ENCODE data around the gene VTI1A. TPM values are rescaled to one million over a fixed set of nuclear protein-coding genes. Genes with fewer than 3 reads are reported as not detected.

Gene VTI1A
- total and polyA plus RNA-seq, 2 of the 8 experiments (the other 6 are each of a cell fraction or from before 2014, with no cell fraction given): 6.0 to 20.0 TPM

- Histone ChIP-seq H3K4me3 (ENCODE audit: extremely low read depth in 1 of 4, insufficient read depth in 2 of 4, low read depth in 3 of 4, low read length in 4 of 4) (no peak overlapping the region), H3K9me3 (ENCODE audit: insufficient read depth in 2 of 2, low read depth in 1 of 2, low read length in 1 of 2) (no peaks in the 10 kb centered on the region), H3K14ac (ENCODE audit: insufficient read length) (no peak overlapping the region), H3K4ac (replicated peaks; ENCODE audit: insufficient read length, low read depth, low read length) (no peak overlapping the region), H2BK120ac (replicated peaks; ENCODE audit: low read depth, low read length) (no peak overlapping the region), H2BK20ac (ENCODE audit: low read length) (no peak overlapping the region), H4K8ac (ENCODE audit: extremely low read depth, insufficient read depth, low read length) (no peak overlapping the region), H3K27me3 (replicated peaks in 1 of 4; ENCODE audit: control insufficient read depth in 3 of 4, extremely low read depth in 1 of 4, insufficient read depth in 3 of 4, low read length in 3 of 4) (no peaks in the 10 kb centered on the region), H3K79me2 (ENCODE audit: control insufficient read depth in 1 of 2, insufficient read depth in 2 of 2, low read length in 2 of 2) (no peaks in the 10 kb centered on the region), H2AK5ac (ENCODE audit: low read depth, low read length) (no peak overlapping the region), H3K23ac (ENCODE audit: insufficient read length) (no peak overlapping the region), H4K5ac (ENCODE audit: insufficient read length, low read depth, low read length) (no peak overlapping the region), H3K18ac (ENCODE audit: extremely low read depth, low read length) (no peak overlapping the region), H3K56ac (replicated peaks; ENCODE audit: insufficient read length, low read depth, low read length) (no peak overlapping the region), H3K9ac (replicated peaks in 1 of 4; ENCODE audit: extremely low read depth in 1 of 4, low read depth in 3 of 4, low read length in 3 of 4) (no peak overlapping the region), H3K4me1 (replicated peaks in 1 of 4; ENCODE audit: control insufficient read depth in 3 of 4, insufficient read depth in 4 of 4, low read length in 3 of 4) (peaks cover 0 to 16% (median 2%) of the 10 kb centered on the region in 4 experiments; a peak in 4 of 7 replicates), H3K79me1 (ENCODE audit: low read depth, low read length) (no peaks in the 10 kb centered on the region), H3K36me3 (ENCODE audit: control insufficient read depth in 2 of 4, insufficient read depth in 4 of 4, low read length in 3 of 4) (no peaks in the 10 kb centered on the region), H3K23me2 (ENCODE audit: low read depth, low read length) (no peaks in the 10 kb centered on the region), H2BK15ac (ENCODE audit: low read length) (no peak overlapping the region), H4K20me1 (replicated peaks in 1 of 2; ENCODE audit: control insufficient read depth in 1 of 2, insufficient read depth in 2 of 2, low read length in 2 of 2) (no peaks in the 10 kb centered on the region), H2AFZ (ENCODE audit: low read length) (no peak overlapping the region), H2BK5ac (ENCODE audit: low read depth, low read length) (no peak overlapping the region), H4K91ac (replicated peaks; ENCODE audit: insufficient read length, low read length) (no peak overlapping the region), H3K4me2 (ENCODE audit: insufficient read depth in 1 of 2, low read depth in 2 of 2, low read length in 2 of 2) (no peak overlapping the region), H3K27ac (ENCODE audit: low read depth, low read length) (no peak overlapping the region), H2BK12ac (ENCODE audit: low read depth, low read length) (no peak overlapping the region)
- no peak for DNase-seq (ENCODE audit: low read depth in 1 of 2, low spot score in 2 of 2)
- no peak for FAIRE-seq
- ChIA-PET POLR2A (ENCODE audit: partially characterized antibody) (interaction anchor here (0.8 to 1.5 kb wide), 2 partner anchors 20 to 94 kb away, joined by 3 read pairs; no protein-coding TSS in a partner anchor), CTCF (ENCODE audit: partially characterized antibody) (interaction anchor here (0.9 to 4.4 kb wide), 6 partner anchors 16 to 142 kb away, joined by 3 to 40 read pairs (median 4); no protein-coding TSS in a partner anchor)
- TF ChIP-seq NRF1 (IDR thresholded peaks at IDR 0.05; ENCODE audit: low read depth, low read length): no peak
These were observed 276.9 kb downstream of the VTI1A start for GRCh38 chr10:112723876-112724275.
